ENCODE data around the gene CLDN4.

The CLDN4 gene

GRCh38 chr7:73876973-73877372, 46.2 kb downstream of the CLDN4 start:
- DNase-seq: no peak

DNA sequence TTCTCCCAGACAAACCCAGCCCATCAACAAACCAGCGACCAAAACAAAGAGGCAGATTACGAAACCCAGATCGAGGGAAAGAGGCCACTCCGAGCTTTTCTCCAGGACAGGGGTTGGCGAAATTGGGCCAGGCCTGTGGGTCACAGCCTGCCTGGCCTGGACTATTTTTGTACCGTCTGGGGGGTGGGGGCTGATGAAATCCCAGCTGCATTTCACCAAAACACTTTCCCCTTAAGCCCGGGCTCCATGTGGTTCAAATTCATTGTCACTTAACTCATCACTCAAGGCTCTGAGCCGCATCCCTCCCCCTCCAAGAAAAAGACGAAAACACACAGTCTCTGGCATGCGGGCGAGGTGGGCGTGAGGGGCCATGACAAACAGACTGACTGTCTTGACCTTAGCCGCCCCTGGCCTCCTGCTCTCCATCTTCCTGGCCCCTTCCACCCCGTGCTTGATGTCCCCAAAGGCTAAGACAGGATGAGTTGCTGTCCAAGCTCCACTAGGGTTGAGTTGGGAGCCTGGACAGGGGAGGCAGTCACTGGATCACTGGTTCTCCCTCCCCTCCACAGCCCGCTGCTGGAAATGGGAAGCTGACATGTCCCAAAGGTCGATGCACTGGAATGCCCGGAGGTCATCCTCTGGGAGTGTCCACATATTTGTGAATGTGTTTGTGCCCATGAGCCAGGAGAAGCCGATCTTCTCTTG, 49.3 kb downstream of the CLDN4 start:
- DNase-seq: no peak

DNA sequence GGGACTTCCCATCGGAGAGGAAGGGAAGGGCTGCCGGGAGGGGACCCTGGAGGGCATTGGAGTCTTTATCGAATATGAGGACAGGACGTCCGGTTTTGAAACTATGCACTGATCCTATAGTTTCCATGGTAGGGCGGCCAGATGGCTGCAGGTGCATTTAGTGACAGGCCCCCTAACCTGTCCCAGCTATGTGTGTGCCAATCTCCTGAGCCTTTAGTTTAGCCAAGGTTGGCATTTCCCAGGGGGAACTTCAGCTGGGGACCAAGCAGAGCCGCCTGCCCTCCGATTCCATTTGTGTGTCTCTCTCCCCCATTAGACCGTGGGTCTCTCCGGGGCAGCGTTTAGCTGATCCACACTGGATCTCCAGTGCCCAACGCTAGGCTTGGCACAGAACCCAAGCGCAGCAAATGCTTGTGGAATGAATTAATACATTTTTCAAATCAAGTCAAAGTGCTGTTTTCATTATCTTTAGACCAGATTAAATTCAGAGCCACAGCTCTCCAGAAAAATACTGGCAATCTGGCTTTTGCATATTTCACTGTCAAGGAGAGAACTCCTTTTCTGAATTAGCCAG, 50.0 kb downstream of the CLDN4 start:
- no peak for DNase-seq

GRCh38 chr7:73881352-73882046, 50.7 kb downstream of the CLDN4 start:
- DNase-seq: no peak

GRCh38 chr7:73882047-73882402, 51.2 kb downstream of the CLDN4 start:
- DNase-seq: no peak
